ENCODE measurements around the gene UBA6. TPM values are rescaled to one million over a fixed set of nuclear protein-coding genes. Genes with fewer than 3 reads are reported as not detected.

The UBA6 gene
- total RNA-seq, 1 experiment from 2014 or later = 81.5 TPM

- TF ChIP-seq AR (CRISPR knock-in tag; IDR thresholded peaks at IDR 0.05) (no peak), FOXP1 (CRISPR knock-in tag; IDR thresholded peaks at IDR 0.05; ENCODE audit: borderline replicate concordance) (no peak), ELF4 (CRISPR knock-in tag; IDR thresholded peaks at IDR 0.05; ENCODE audit: low read depth) (no peak)
Measured at GRCh38 chr4:67713529-67714247, 12.7 kb upstream of the UBA6 start (continued).

- CTCF ChIA-PET = interaction anchor here (0.7 to 5.0 kb wide), 5 partner anchors 9 to 206 kb away, joined by 3 to 27 read pairs (median 10); partner anchors contain the start of gene UBA6
- TF ChIP-seq NFYB (CRISPR knock-in tag; conservative IDR thresholded peaks at IDR 0.05; ENCODE audit: low read depth) = no peak
- TF ChIP-seq ZNF416 (CRISPR knock-in tag; IDR thresholded peaks at IDR 0.05) = no peak
- TF ChIP-seq ZNF138 (CRISPR knock-in tag; conservative IDR thresholded peaks at IDR 0.05) = no peak
- no peak for TF ChIP-seq NR2C2 (CRISPR knock-in tag; IDR thresholded peaks at IDR 0.05)
- no peak for TF ChIP-seq ZNF317 (CRISPR knock-in tag; IDR thresholded peaks at IDR 0.05; ENCODE audit: borderline replicate concordance, low read depth)
- TF ChIP-seq SMAD4 (CRISPR knock-in tag; IDR thresholded peaks at IDR 0.05) = no peak
- no peak for TF ChIP-seq TEAD1 (CRISPR knock-in tag; IDR thresholded peaks at IDR 0.05)
- TF ChIP-seq PRRX2 (CRISPR knock-in tag; IDR thresholded peaks at IDR 0.05) = no peak
- TF ChIP-seq AFF4 (CRISPR knock-in tag; IDR thresholded peaks at IDR 0.05; ENCODE audit: borderline replicate concordance) = no peak
- TF ChIP-seq STAT6 (CRISPR knock-in tag; conservative IDR thresholded peaks at IDR 0.05; ENCODE audit: low read depth) = no peak
- TF ChIP-seq AR (CRISPR knock-in tag; IDR thresholded peaks at IDR 0.05) = no peak
- TF ChIP-seq ERG (CRISPR knock-in tag; IDR thresholded peaks at IDR 0.05) = no peak
- TF ChIP-seq IRF1 (CRISPR knock-in tag; IDR thresholded peaks at IDR 0.05) = no peak
- DNase-seq (ENCODE audit: low spot score) = no peak
- POLR2A ChIA-PET = interaction anchor here (0.5 to 1.4 kb wide), 2 partner anchors 12 to 44 kb away, joined by 3 to 4 read pairs; partner anchors contain the start of gene UBA6
- peaks cover 43% of the 10 kb centered on the region for H3K4me1 Mint-ChIP-seq
- ATAC-seq = peak; percentile 68
- peaks cover 21% of the 10 kb centered on the region for H3K36me3 Mint-ChIP-seq
- no peaks in the 10 kb centered on the region for H3K27me3 Mint-ChIP-seq (ENCODE audit: low read depth)
- H3K9me3 Mint-ChIP-seq = no peaks in the 10 kb centered on the region
- H3K4me3 Mint-ChIP-seq = no peak overlapping the region
- peak overlapping the region; percentile 84; the same call in 1 of the 2 replicates for H3K27ac Mint-ChIP-seq
Measured at GRCh38 chr4:67712650-67713528, 11.9 kb upstream of the UBA6 start.
